IPS-NIHi7 (cell line): ENCODE data around the gene ISYNA1.
A peak's percentile ranks its signal among the peaks of the same experiment; 100 is the strongest.

Experiments used
- DNase-seq: peaks from one replicate; pipeline ENCODE4 v3.0.0; 2012; ENCODE audit warnings: mixed read lengths; ENCODE audit errors: extremely low spot score

ISYNA1 gene

DNA sequence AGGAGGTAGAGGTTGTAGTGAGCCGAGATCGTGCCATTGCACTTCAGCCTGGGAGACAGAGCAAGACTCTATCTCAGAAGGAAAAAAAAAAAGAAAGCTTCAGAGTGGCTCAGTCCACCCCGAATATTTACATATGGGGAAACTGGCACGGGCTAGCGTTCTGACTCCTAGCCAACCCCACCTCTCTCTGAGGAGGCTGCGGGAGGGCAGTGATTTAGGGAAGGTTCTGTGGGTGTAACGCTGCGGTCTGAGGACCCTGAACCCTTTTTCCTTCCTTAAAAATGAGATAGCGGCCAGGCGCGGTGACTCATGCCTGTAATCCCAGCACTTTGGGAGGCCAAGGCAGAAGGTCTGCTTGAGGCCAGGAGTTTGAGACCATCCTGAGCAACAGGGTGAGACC is 45.5 kb downstream of the ISYNA1 start:
- DNase-seq = no peak

GRCh38 chr19:18391509-18392075 is 46.3 kb downstream of the ISYNA1 start:
- DNase-seq = no peak

- no peak for DNase-seq
These were observed 47.6 kb downstream of the ISYNA1 start for GRCh38 chr19:18390065-18390907.

DNA sequence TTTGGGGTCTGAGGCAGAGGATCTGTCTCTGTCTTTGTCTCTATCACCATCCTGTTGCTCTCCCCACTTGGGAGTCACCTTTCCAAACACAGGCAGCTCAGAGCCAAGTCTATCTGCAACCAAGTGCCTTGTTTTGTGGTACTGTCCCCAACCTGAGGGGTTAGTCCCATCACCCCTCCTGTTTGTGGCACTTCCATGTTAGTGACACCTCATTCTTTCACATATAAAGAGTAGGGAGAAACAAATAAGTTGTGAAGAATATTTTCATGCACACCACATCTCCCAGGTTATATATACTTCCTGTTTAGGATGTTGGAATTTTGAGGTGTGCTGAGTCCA is 48.2 kb downstream of the ISYNA1 start:
- no peak for DNase-seq

DNA sequence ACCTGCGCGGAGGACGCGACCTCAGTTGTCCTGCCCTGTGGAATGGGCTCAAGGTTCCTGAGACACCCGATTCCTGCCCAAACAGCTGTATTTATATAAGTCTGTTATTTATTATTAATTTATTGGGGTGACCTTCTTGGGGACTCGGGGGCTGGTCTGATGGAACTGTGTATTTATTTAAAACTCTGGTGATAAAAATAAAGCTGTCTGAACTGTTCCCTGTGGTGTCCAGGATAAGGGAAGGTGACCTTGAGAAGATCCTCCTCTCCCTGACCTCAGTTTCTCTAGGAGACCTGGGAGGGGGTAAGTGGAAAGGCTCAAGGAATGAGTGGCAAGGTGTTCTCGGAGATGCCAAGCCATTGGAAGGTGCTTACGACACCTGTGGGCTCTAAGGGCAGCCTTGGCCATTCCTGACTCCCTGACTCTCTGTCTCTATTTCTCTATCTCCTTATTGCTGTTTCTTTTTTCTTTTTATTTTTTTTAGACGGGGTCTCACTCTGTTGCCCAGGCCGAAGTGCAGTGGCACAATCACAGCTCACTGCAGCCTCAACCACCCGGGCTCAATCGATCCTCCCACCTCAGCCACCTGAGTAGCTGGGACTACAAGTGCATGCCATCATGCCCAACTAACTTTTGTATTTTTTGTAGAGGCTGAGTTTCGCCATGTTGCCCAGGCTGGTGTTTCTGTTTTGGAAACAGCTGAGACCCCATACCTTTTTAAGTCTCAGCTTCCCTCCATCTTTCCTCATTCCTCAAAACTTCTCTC is 48.8 kb downstream of the ISYNA1 start:
- no peak for DNase-seq

GRCh38 chr19:18388100-18388959 is 49.6 kb downstream of the ISYNA1 start:
- peak; percentile 93 for DNase-seq

DNA sequence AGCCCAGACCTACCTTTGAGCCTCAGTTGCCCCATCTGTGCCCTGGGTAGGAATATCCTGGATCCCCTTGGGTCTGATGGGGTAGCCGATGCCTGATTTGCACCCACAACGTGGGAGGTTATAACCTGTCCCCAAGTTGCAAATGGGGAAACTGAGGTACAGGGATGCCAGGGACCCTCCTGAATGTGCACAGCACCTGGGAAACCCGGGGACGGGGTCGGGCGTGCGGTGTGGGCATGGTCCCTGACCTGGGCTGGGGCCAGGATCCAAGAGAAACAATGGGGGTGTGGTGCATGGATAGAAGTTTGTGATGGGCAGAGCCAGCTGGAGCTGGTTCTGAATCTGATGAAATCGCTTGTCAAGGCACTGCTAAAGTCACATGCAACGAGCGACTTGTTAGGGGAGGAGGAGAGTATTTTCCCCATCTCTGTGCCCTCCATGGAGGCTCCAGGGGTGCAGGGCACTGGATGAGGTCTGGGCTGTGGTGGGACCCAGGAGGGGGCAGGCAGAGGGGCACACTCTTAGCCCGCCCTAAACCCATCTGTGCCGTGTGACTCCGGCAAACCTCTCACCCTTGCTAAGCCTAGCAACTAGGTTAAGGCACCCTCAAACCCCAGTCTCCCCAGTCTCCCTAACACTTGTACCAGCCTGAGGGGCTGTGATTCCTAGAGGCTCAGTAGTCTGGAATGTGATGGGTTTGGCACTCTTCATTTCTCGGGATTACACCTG is 51.2 kb downstream of the ISYNA1 start:
- no peak for DNase-seq

DNA sequence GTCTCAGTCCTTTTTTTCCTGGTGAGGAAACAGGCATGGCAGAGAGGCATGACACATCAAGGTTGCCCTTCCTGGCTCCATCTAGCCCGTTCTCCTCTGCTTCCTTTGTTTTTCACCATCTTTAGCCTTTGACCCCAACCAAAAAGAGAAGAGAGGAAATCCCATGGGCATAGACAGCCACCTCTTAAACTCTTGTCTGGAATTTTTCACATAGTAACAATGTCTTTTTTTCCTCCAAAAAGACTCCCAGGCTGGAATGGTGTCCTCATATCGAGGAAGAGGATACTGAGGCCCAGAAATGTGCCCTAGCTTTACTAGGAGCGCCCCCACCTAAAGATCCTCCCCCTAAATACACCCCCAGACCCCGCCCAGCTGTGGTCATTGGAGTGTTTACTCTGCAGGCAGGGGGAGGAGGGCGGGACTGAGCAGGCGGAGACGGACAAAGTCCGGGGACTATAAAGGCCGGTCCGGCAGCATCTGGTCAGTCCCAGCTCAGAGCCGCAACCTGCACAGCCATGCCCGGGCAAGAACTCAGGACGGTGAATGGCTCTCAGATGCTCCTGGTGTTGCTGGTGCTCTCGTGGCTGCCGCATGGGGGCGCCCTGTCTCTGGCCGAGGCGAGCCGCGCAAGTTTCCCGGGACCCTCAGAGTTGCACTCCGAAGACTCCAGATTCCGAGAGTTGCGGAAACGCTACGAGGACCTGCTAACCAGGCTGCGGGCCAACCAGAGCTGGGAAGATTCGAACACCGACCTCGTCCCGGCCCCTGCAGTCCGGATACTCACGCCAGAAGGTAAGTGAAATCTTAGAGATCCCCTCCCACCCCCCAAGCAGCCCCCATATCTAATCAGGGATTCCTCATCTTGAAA is 52.0 kb downstream of the ISYNA1 start, which contains the start of gene GDF15:
Gene GDF15, plus strand, starts transcription at position 484 of the 868 bp plus-strand sequence. Its CDS starts 32 bp downstream, at position 516.
- peak; percentile 82 for DNase-seq

DNA sequence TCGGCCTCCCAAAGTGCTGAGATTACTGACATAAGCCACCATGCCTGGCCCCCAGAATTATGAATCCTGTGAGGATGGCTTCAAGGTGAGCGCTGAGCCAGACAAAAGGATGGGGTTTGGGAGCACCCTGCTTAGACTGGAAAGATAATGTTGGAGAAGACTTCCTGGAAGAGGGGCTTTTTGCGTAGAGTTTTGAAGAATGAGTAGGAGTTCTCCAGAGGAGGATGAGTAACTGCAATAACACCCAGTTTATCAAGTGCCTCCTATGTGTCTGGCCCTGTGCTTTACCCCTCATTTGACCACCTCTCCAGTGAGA is 52.6 kb downstream of the ISYNA1 start:
- DNase-seq = no peak

- no peak for DNase-seq
These were observed 53.2 kb downstream of the ISYNA1 start for GRCh38 chr19:18384775-18385174.
